Glomerular visceral epithelial cell (primary cell): ENCODE data around the gene TMEM131L.

Source experiments
- DNase-seq: peaks from one replicate; pipeline ENCODE4 v3.0.0-alpha.2; 2016; ENCODE audit errors: extremely low spot score

Gene TMEM131L

GRCh38 chr4:153523164-153523796 is 57.1 kb downstream of the TMEM131L start:
- no peak for DNase-seq

GRCh38 chr4:153523941-153524386 is 57.8 kb downstream of the TMEM131L start:
- no peak for DNase-seq

GRCh38 chr4:153524682-153525081 is 58.5 kb downstream of the TMEM131L start:
- no peak for DNase-seq

- no peak for DNase-seq
Measured at GRCh38 chr4:153527690-153528089, 61.5 kb downstream of the TMEM131L start.

GRCh38 chr4:153528705-153529485 is 62.7 kb downstream of the TMEM131L start:
- DNase-seq: no peak

GRCh38 chr4:153529646-153530045 is 63.5 kb downstream of the TMEM131L start:
- no peak for DNase-seq

GRCh38 chr4:153530284-153530999 is 64.3 kb downstream of the TMEM131L start:
- DNase-seq: no peak

- no peak for DNase-seq
Measured at GRCh38 chr4:153531000-153531358, 64.8 kb downstream of the TMEM131L start.

- DNase-seq: no peak
Measured at GRCh38 chr4:153531976-153532626, 65.9 kb downstream of the TMEM131L start.

- no peak for DNase-seq
Measured at GRCh38 chr4:153532636-153533035, 66.5 kb downstream of the TMEM131L start.

GRCh38 chr4:153533387-153533786 is 67.2 kb downstream of the TMEM131L start:
- DNase-seq: no peak

GRCh38 chr4:153534792-153535629 is 68.9 kb downstream of the TMEM131L start:
- no peak for DNase-seq

- DNase-seq: no peak
Measured at GRCh38 chr4:153535772-153536513, 69.8 kb downstream of the TMEM131L start.

GRCh38 chr4:153537493-153537960 is 71.4 kb downstream of the TMEM131L start:
- no peak for DNase-seq

- no peak for DNase-seq
Measured at GRCh38 chr4:153538487-153539357, 72.6 kb downstream of the TMEM131L start.

- DNase-seq: no peak
Measured at GRCh38 chr4:153539422-153539821, 73.3 kb downstream of the TMEM131L start.

GRCh38 chr4:153541456-153542096 is 75.4 kb downstream of the TMEM131L start:
- peak; percentile 85 for DNase-seq

- DNase-seq: no peak
Measured at GRCh38 chr4:153542131-153542530, 76.0 kb downstream of the TMEM131L start.

- DNase-seq: no peak
Measured at GRCh38 chr4:153542834-153543233, 76.7 kb downstream of the TMEM131L start.
